Measurements from ENCODE around the gene PGA4. TPM values are rescaled to one million over a fixed set of nuclear protein-coding genes. Genes with fewer than 3 reads are reported as not detected.
"Not testable (repeated sequence)": the region's sequence is repeated elsewhere in the genome, so short reads cannot be mapped to it uniquely, and the experiment has no call there.

Gene PGA4
- total and polyA plus RNA-seq, 3 experiments from 2014 or later = not detected

- H3K4me3 ChIP-seq (ENCODE audit: low read length); CTCF ChIA-PET; H3K27ac ChIP-seq (ENCODE audit: low read depth, low read length); POLR2A ChIA-PET; H3K9me3 ChIP-seq (ENCODE audit: low read length); H3K4me1 ChIP-seq (ENCODE audit: insufficient read depth, low read length); H3K4me1 Mint-ChIP-seq; DNase-seq; H3K27me3 ChIP-seq (ENCODE audit: insufficient read depth, low read length, poor library complexity, severe bottlenecking); H3K27me3 Mint-ChIP-seq; H3K27ac Mint-ChIP-seq; H3K36me3 ChIP-seq (ENCODE audit: insufficient read depth, low read length); H3K4me3 Mint-ChIP-seq; H3K36me3 Mint-ChIP-seq; H3K9me3 Mint-ChIP-seq: not testable (repeated sequence)
Measured at GRCh38 chr11:61248071-61248470, 25.9 kb downstream of the PGA4 start.

GRCh38 chr11:61249201-61249600 is 27.1 kb downstream of the PGA4 start:
- H3K4me1 ChIP-seq (ENCODE audit: insufficient read depth, low read length); H3K4me3 ChIP-seq (ENCODE audit: low read length); H3K27ac Mint-ChIP-seq; H3K27me3 ChIP-seq (ENCODE audit: insufficient read depth, low read length, poor library complexity, severe bottlenecking); H3K36me3 Mint-ChIP-seq; POLR2A ChIA-PET; H3K27ac ChIP-seq (ENCODE audit: low read depth, low read length); H3K9me3 ChIP-seq (ENCODE audit: low read length); H3K4me3 Mint-ChIP-seq; DNase-seq; H3K4me1 Mint-ChIP-seq; CTCF ChIA-PET; H3K36me3 ChIP-seq (ENCODE audit: insufficient read depth, low read length); H3K9me3 Mint-ChIP-seq; H3K27me3 Mint-ChIP-seq: not testable (repeated sequence)

GRCh38 chr11:61250796-61251765 is 28.9 kb downstream of the PGA4 start:
- H3K27ac ChIP-seq (ENCODE audit: low read depth, low read length); H3K36me3 ChIP-seq (ENCODE audit: insufficient read depth, low read length); H3K4me1 Mint-ChIP-seq; H3K27ac Mint-ChIP-seq; H3K4me3 ChIP-seq (ENCODE audit: low read length); H3K9me3 ChIP-seq (ENCODE audit: low read length); H3K27me3 Mint-ChIP-seq; H3K9me3 Mint-ChIP-seq; DNase-seq; H3K4me1 ChIP-seq (ENCODE audit: insufficient read depth, low read length); POLR2A ChIA-PET; H3K4me3 Mint-ChIP-seq; H3K36me3 Mint-ChIP-seq; H3K27me3 ChIP-seq (ENCODE audit: insufficient read depth, low read length, poor library complexity, severe bottlenecking): not testable (repeated sequence)
- CTCF ChIA-PET = interaction anchor here (1.9 kb wide), 1 partner anchor 135 kb away, joined by 5 read pairs; no protein-coding TSS in a partner anchor

GRCh38 chr11:61252332-61252731 is 30.2 kb downstream of the PGA4 start:
- H3K4me1 ChIP-seq (ENCODE audit: insufficient read depth, low read length); H3K4me3 ChIP-seq (ENCODE audit: low read length); H3K27me3 Mint-ChIP-seq; DNase-seq; H3K36me3 ChIP-seq (ENCODE audit: insufficient read depth, low read length); POLR2A ChIA-PET; H3K27ac Mint-ChIP-seq; H3K9me3 ChIP-seq (ENCODE audit: low read length); H3K27me3 ChIP-seq (ENCODE audit: insufficient read depth, low read length, poor library complexity, severe bottlenecking); H3K27ac ChIP-seq (ENCODE audit: low read depth, low read length); H3K4me3 Mint-ChIP-seq; H3K4me1 Mint-ChIP-seq; H3K9me3 Mint-ChIP-seq; H3K36me3 Mint-ChIP-seq: not testable (repeated sequence)
- CTCF ChIA-PET = interaction anchor here (0.6 to 1.9 kb wide), 2 partner anchors 123 to 134 kb away, joined by 3 to 5 read pairs; no protein-coding TSS in a partner anchor

GRCh38 chr11:61254403-61255025 is 32.4 kb downstream of the PGA4 start:
- peak; percentile 25 to 62 (median 38) for DNase-seq
- H3K4me3 Mint-ChIP-seq = no peak overlapping the region
- H3K36me3 Mint-ChIP-seq = no peaks in the 10 kb centered on the region
- no peaks in the 10 kb centered on the region for H3K9me3 Mint-ChIP-seq
- H3K4me1 Mint-ChIP-seq = no peaks in the 10 kb centered on the region
- no peak overlapping the region for H3K27ac ChIP-seq (ENCODE audit: low read depth, low read length)
- peaks cover 0 to 5% of the 10 kb centered on the region in 2 donors for H3K27me3 Mint-ChIP-seq
- H3K36me3 ChIP-seq (ENCODE audit: insufficient read depth, low read length) = no peaks in the 10 kb centered on the region
- ChIA-PET CTCF (interaction anchor here (0.8 to 2.3 kb wide), 6 partner anchors 11 to 131 kb away, joined by 3 to 14 read pairs (median 4); no protein-coding TSS in a partner anchor), POLR2A (no interaction called here)
- no peaks in the 10 kb centered on the region for H3K4me1 ChIP-seq (ENCODE audit: insufficient read depth, low read length)
- no peaks in the 10 kb centered on the region for H3K27me3 ChIP-seq (ENCODE audit: insufficient read depth, low read length, poor library complexity, severe bottlenecking)
- H3K4me3 ChIP-seq (ENCODE audit: low read length) = no peak overlapping the region
- H3K9me3 ChIP-seq (ENCODE audit: low read length) = no peaks in the 10 kb centered on the region
- no peak overlapping the region for H3K27ac Mint-ChIP-seq

GRCh38 chr11:61256710-61257482 is 34.7 kb downstream of the PGA4 start:
- Mint-ChIP-seq H3K4me3 (no peak overlapping the region), H3K9me3 (no peaks in the 10 kb centered on the region), H3K4me1 (no peaks in the 10 kb centered on the region), H3K27me3 (peaks cover 0 to 5% of the 10 kb centered on the region in 2 donors), H3K27ac (no peak overlapping the region), H3K36me3 (no peaks in the 10 kb centered on the region)
- Histone ChIP-seq H3K4me3 (ENCODE audit: low read length) (no peak overlapping the region), H3K4me1 (ENCODE audit: insufficient read depth, low read length) (no peaks in the 10 kb centered on the region), H3K27me3 (ENCODE audit: insufficient read depth, low read length, poor library complexity, severe bottlenecking) (no peaks in the 10 kb centered on the region), H3K9me3 (ENCODE audit: low read length) (no peaks in the 10 kb centered on the region), H3K27ac (ENCODE audit: low read depth, low read length) (no peak overlapping the region), H3K36me3 (ENCODE audit: insufficient read depth, low read length) (no peaks in the 10 kb centered on the region)
- no peak for DNase-seq
- CTCF ChIA-PET = interaction anchor here (1.3 kb wide), 1 partner anchor 178 kb away, joined by 3 read pairs; no protein-coding TSS in a partner anchor
- POLR2A ChIA-PET = no interaction called here

GRCh38 chr11:61258546-61258945 is 36.4 kb downstream of the PGA4 start:
- Mint-ChIP-seq H3K27me3 (peaks cover 0 to 5% of the 10 kb centered on the region in 2 donors), H3K4me3 (no peak overlapping the region), H3K27ac (no peak overlapping the region), H3K4me1 (no peaks in the 10 kb centered on the region), H3K36me3 (no peaks in the 10 kb centered on the region), H3K9me3 (no peaks in the 10 kb centered on the region)
- DNase-seq = no peak
- Histone ChIP-seq H3K4me1 (ENCODE audit: insufficient read depth, low read length) (no peaks in the 10 kb centered on the region), H3K27ac (ENCODE audit: low read depth, low read length) (no peak overlapping the region), H3K27me3 (ENCODE audit: insufficient read depth, low read length, poor library complexity, severe bottlenecking) (no peaks in the 10 kb centered on the region), H3K4me3 (ENCODE audit: low read length) (no peak overlapping the region), H3K9me3 (ENCODE audit: low read length) (no peaks in the 10 kb centered on the region), H3K36me3 (ENCODE audit: insufficient read depth, low read length) (no peaks in the 10 kb centered on the region)
- ChIA-PET POLR2A (no interaction called here), CTCF (no interaction called here)

- Histone ChIP-seq H3K27me3 (ENCODE audit: insufficient read depth, low read length, poor library complexity, severe bottlenecking) (no peaks in the 10 kb centered on the region), H3K36me3 (ENCODE audit: insufficient read depth, low read length) (no peaks in the 10 kb centered on the region), H3K9me3 (ENCODE audit: low read length) (no peaks in the 10 kb centered on the region), H3K4me3 (ENCODE audit: low read length) (no peak overlapping the region), H3K27ac (ENCODE audit: low read depth, low read length) (no peak overlapping the region), H3K4me1 (ENCODE audit: insufficient read depth, low read length) (no peaks in the 10 kb centered on the region)
- H3K4me3 Mint-ChIP-seq = no peak overlapping the region
- DNase-seq = no peak
- ChIA-PET CTCF (no interaction called here), POLR2A (no interaction called here)
- H3K4me1 Mint-ChIP-seq = no peaks in the 10 kb centered on the region
- H3K9me3 Mint-ChIP-seq = no peaks in the 10 kb centered on the region
- H3K27ac Mint-ChIP-seq = no peak overlapping the region
- no peaks in the 10 kb centered on the region for H3K36me3 Mint-ChIP-seq
- peaks cover 0 to 5% of the 10 kb centered on the region in 2 donors for H3K27me3 Mint-ChIP-seq
Measured at GRCh38 chr11:61259363-61259762, 37.2 kb downstream of the PGA4 start.

Measured in CD8-positive, alpha-beta memory T cell (primary cell).